A673 (cell line): Measurements from ENCODE around the gene SND1. TPM values are rescaled to one million over a fixed set of nuclear protein-coding genes. Genes with fewer than 3 reads are reported as not detected.
A peak's percentile ranks its signal among the peaks of the same experiment; 100 is the strongest.

Experiments used
- BruUV-seq: library from RNA; stranded (reverse); fragments of 400-500 nt; replicated peaks from 2 replicates; lab custom pipeline; 2021; lab: Mats Ljungman, UMichigan
- CTCF ChIA-PET: fragments of 300-600 bp; sonication (Branson Sonifier 250); formaldehyde crosslinking; loops from one replicate; lab custom pipeline; 2022; ENCODE audit warnings: antibody characterized with exemption; lab: Charles Lee
- POLR2A ChIA-PET: fragments of 300-600 bp; sonication (Branson Sonifier 250); formaldehyde crosslinking; loops from one replicate; lab custom pipeline; 2022; ENCODE audit warnings: antibody characterized with exemption; ENCODE audit not compliant: low non-redundant PET; lab: Charles Lee
- DNase-seq: peaks from one replicate; pipeline ENCODE4 v3.0.0-alpha.2; 2015; ENCODE audit warnings: low spot score
- H3K27ac ChIP-seq: fragments of 200-600 bp; sonication (generic); 2 replicates; pipeline ENCODE4 v1.5.1; 2016; ENCODE audit warnings: mixed run types, low read depth, mild to moderate bottlenecking, mixed read lengths, antibody characterized with exemption, low read length; ENCODE audit not compliant: poor library complexity, severe bottlenecking
- H3K27me3 ChIP-seq: fragments of 200-600 bp; sonication (generic); replicated peaks from 2 replicates; pipeline ENCODE4 v1.6.1; 2017; ENCODE audit warnings: mixed run types, low read depth, mild to moderate bottlenecking, mixed read lengths, antibody characterized with exemption, low read length; ENCODE audit not compliant: insufficient read depth, poor library complexity
- H3K36me3 ChIP-seq: fragments of 200-600 bp; sonication (generic); 2 replicates; pipeline ENCODE4 v1.6.1; 2016; ENCODE audit warnings: mixed run types, mild to moderate bottlenecking, mixed read lengths, antibody characterized with exemption, low read length; ENCODE audit not compliant: insufficient read depth, poor library complexity, severe bottlenecking
- H3K4me1 ChIP-seq: fragments of 200-600 bp; sonication (generic); 2 replicates; pipeline ENCODE4 v1.6.1; 2017; ENCODE audit warnings: mixed run types, mild to moderate bottlenecking, mixed read lengths, antibody characterized with exemption, low read length; ENCODE audit not compliant: insufficient read depth, poor library complexity, severe bottlenecking
- H3K4me3 ChIP-seq: fragments of 200-600 bp; sonication (generic); 2 replicates; pipeline ENCODE4 v1.5.1; 2016; ENCODE audit warnings: low read depth, mixed run types, mild to moderate bottlenecking, mixed read lengths, low read length; ENCODE audit not compliant: poor library complexity, severe bottlenecking
- H3K9me3 ChIP-seq: fragments of 200-600 bp; sonication (generic); 2 replicates; pipeline ENCODE4 v1.6.1; 2016; ENCODE audit warnings: mixed run types, low read depth, mild to moderate bottlenecking, mixed read lengths, antibody characterized with exemption, low read length; ENCODE audit not compliant: poor library complexity, severe bottlenecking
- EZH2 ChIP-seq: fragments of 200-600 bp; sonication (generic); IDR thresholded peaks from 2 replicates; pipeline ENCODE4 v1.6.1; 2017; ENCODE audit warnings: borderline replicate concordance, low read depth, mild to moderate bottlenecking, mixed read lengths, antibody characterized with exemption, low read length; ENCODE audit not compliant: poor library complexity, severe bottlenecking
- intact Hi-C: fragments of 100-400 bp; cut with micrococcal nuclease; formaldehyde crosslinking; loops from one replicate; pipeline ENCODE4 v1.10.0; 2022; ENCODE audit not compliant: unreplicated experiment
- total RNA-seq: library from RNA; stranded (reverse); gene quantifications from 2 replicates; pipeline ENCODE4 v1.2.3, GENCODE V29; 2021
- TF ChIP-seq, protein P1 (sequence below): fragments of 300-800, 200-600 bp; sonication (generic); conservative IDR thresholded peaks from 2 replicates; pipeline ENCODE4 v1.5.1; 2017; ENCODE audit warnings: low read depth, mild to moderate bottlenecking, antibody characterized with exemption, low read length, moderate library complexity, mixed read lengths

SND1 gene
- total RNA-seq, 1 experiment from 2014 or later: 177 TPM

DNA sequence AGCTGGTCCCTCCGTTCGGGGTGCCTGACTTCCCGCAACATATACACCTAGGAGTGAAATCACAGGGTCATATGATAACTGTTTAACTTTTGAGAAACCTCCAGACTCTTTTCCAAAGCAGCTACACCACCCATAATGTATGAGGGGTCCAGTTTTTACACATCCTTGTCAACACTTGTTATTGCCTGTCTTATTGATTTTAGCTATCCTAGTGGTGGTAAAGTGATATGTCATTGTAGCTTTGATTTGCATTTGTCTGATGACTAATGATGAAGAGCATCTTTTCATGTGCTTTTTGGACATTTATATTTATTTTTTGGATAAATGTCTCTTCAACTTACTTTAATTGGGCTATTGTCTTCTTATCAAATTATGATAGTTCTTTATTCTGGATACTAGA lies 29.0 kb downstream of the SND1 start:
- intact Hi-C loops: no loop called here
- DNase-seq: no peak
- ChIA-PET CTCF (no interaction called here), POLR2A (no interaction called here)
- Histone ChIP-seq H3K27ac (no peak overlapping the region), H3K27me3 (no peaks in the 10 kb centered on the region), H3K9me3 (peaks cover 5% of the 10 kb centered on the region), H3K4me3 (no peak overlapping the region), H3K36me3 (peaks cover 9% of the 10 kb centered on the region), H3K4me1 (peaks cover 10% of the 10 kb centered on the region)
- TF ChIP-seq EZH2: no peak
- TF ChIP-seq, protein P1, sequence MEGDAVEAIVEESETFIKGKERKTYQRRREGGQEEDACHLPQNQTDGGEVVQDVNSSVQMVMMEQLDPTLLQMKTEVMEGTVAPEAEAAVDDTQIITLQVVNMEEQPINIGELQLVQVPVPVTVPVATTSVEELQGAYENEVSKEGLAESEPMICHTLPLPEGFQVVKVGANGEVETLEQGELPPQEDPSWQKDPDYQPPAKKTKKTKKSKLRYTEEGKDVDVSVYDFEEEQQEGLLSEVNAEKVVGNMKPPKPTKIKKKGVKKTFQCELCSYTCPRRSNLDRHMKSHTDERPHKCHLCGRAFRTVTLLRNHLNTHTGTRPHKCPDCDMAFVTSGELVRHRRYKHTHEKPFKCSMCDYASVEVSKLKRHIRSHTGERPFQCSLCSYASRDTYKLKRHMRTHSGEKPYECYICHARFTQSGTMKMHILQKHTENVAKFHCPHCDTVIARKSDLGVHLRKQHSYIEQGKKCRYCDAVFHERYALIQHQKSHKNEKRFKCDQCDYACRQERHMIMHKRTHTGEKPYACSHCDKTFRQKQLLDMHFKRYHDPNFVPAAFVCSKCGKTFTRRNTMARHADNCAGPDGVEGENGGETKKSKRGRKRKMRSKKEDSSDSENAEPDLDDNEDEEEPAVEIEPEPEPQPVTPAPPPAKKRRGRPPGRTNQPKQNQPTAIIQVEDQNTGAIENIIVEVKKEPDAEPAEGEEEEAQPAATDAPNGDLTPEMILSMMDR: no peak
- BruUV-seq: no TSS peak

GRCh38 chr7:127682140-127682539 lies 30.1 kb downstream of the SND1 start:
- Histone ChIP-seq H3K4me3 (no peak overlapping the region), H3K4me1 (peaks cover 10% of the 10 kb centered on the region), H3K9me3 (peaks cover 5% of the 10 kb centered on the region), H3K27me3 (no peaks in the 10 kb centered on the region), H3K27ac (no peak overlapping the region), H3K36me3 (peaks cover 9% of the 10 kb centered on the region)
- DNase-seq: no peak
- ChIA-PET POLR2A (no interaction called here), CTCF (no interaction called here)
- TF ChIP-seq, protein P1: no peak
- no peak for TF ChIP-seq EZH2
- intact Hi-C loops: no loop called here
- BruUV-seq: no TSS peak

GRCh38 chr7:127683776-127684681 lies 32.0 kb downstream of the SND1 start:
- no peaks in the 10 kb centered on the region for H3K27me3 ChIP-seq
- intact Hi-C loops: no loop called here
- CTCF ChIA-PET: no interaction called here
- no TSS peak for BruUV-seq
- H3K4me3 ChIP-seq: no peak overlapping the region
- TF ChIP-seq EZH2: no peak
- TF ChIP-seq, protein P1: no peak
- no peak overlapping the region for H3K27ac ChIP-seq
- peaks cover 5% of the 10 kb centered on the region for H3K9me3 ChIP-seq
- POLR2A ChIA-PET: interaction anchor here (0.6 kb wide), 1 partner anchor 37 kb away, joined by 3 read pairs; no protein-coding TSS in a partner anchor
- peaks cover 10% of the 10 kb centered on the region for H3K4me1 ChIP-seq
- H3K36me3 ChIP-seq: peaks cover 16% of the 10 kb centered on the region
- DNase-seq: peak; percentile 30
